KMS-11 (cell line): ENCODE data around the gene CDH4.
"Not testable (repeated sequence)": the region's sequence is repeated elsewhere in the genome, so short reads cannot be mapped to it uniquely, and the experiment has no call there.

Experiments
- H2AFZ ChIP-seq: fragments of 200-600 bp; sonication (generic); 2 replicates; pipeline ENCODE4 v1.6.1; 2016; ENCODE audit warnings: antibody characterized with exemption, mixed run types, low read depth
- H3K27ac ChIP-seq: fragments of 200-600 bp; sonication (generic); 2 replicates; pipeline ENCODE4 v1.6.1; 2016; ENCODE audit warnings: mild to moderate bottlenecking, mixed run types
- H3K27me3 ChIP-seq: fragments of 200-600 bp; sonication (generic); 2 replicates; pipeline ENCODE4 v1.6.1; 2017; ENCODE audit warnings: mild to moderate bottlenecking, low read depth, mixed run types, moderate library complexity; ENCODE audit not compliant: insufficient read depth
- H3K36me3 ChIP-seq: fragments of 200-600 bp; sonication (generic); 2 replicates; pipeline ENCODE4 v1.6.1; 2017; ENCODE audit warnings: mild to moderate bottlenecking, mixed run types; ENCODE audit not compliant: insufficient read depth
- H3K4me1 ChIP-seq: fragments of 200-600 bp; sonication (generic); 2 replicates; pipeline ENCODE4 v1.6.1; 2016; ENCODE audit warnings: mild to moderate bottlenecking, low read depth, mixed run types; ENCODE audit not compliant: poor library complexity, severe bottlenecking
- H3K4me2 ChIP-seq: fragments of 200-600 bp; sonication (generic); 2 replicates; pipeline ENCODE4 v1.7.0; 2016; ENCODE audit warnings: mild to moderate bottlenecking, mixed run types
- H3K4me3 ChIP-seq: fragments of 200-600 bp; sonication (generic); IDR thresholded peaks from 2 replicates; pipeline ENCODE4 v1.6.1; 2017; ENCODE audit warnings: low read depth, low read length, mixed read lengths; ENCODE audit not compliant: insufficient read depth
- H3K79me2 ChIP-seq: fragments of 200-600 bp; sonication (generic); 2 replicates; pipeline ENCODE4 v1.6.1; 2016; ENCODE audit warnings: low read depth, mixed run types; ENCODE audit not compliant: insufficient read depth
- H3K9ac ChIP-seq: fragments of 200-600 bp; sonication (generic); 2 replicates; pipeline ENCODE4 v1.6.1; 2016; ENCODE audit warnings: mild to moderate bottlenecking, mixed run types
- H4K20me1 ChIP-seq: fragments of 200-600 bp; sonication (generic); 2 replicates; pipeline ENCODE4 v1.6.1; 2016; ENCODE audit warnings: mild to moderate bottlenecking, mixed run types; ENCODE audit not compliant: insufficient read depth
- CTCF ChIP-seq: fragments of 200-600 bp; sonication (generic); conservative IDR thresholded peaks from 2 replicates; pipeline ENCODE4 v1.6.1; 2017; ENCODE audit warnings: low read depth, mild to moderate bottlenecking, antibody characterized with exemption, low read length, moderate library complexity, mixed read lengths

The CDH4 gene

GRCh38 chr20:61942526-61942925 lies 690.5 kb downstream of the CDH4 start:
- H2AFZ ChIP-seq: no peak overlapping the region

GRCh38 chr20:61944967-61945366 lies 692.9 kb downstream of the CDH4 start:
- H3K27ac ChIP-seq, H3K4me1 ChIP-seq, H3K36me3 ChIP-seq, H2AFZ ChIP-seq, H3K9ac ChIP-seq, H3K4me2 ChIP-seq, H3K4me3 ChIP-seq, H3K79me2 ChIP-seq, H4K20me1 ChIP-seq: not testable (repeated sequence)
- peaks cover 13% of the 10 kb centered on the region for H3K27me3 ChIP-seq

More at GRCh38 chr20:61942526-61942925, 690.5 kb downstream of the CDH4 start:
- Histone ChIP-seq H3K79me2 (no peaks in the 10 kb centered on the region), H3K4me2 (no peak overlapping the region), H4K20me1 (no peaks in the 10 kb centered on the region), H3K36me3 (no peaks in the 10 kb centered on the region), H3K9ac (no peak overlapping the region), H3K4me3 (no peak overlapping the region), H3K27me3 (peaks cover 33% of the 10 kb centered on the region), H3K4me1 (no peaks in the 10 kb centered on the region), H3K27ac (no peak overlapping the region)
- no peak for TF ChIP-seq CTCF

- not testable (repeated sequence) for H4K20me1 ChIP-seq, H3K36me3 ChIP-seq, H3K79me2 ChIP-seq, H3K27ac ChIP-seq, H3K4me2 ChIP-seq, H3K27me3 ChIP-seq, H3K4me1 ChIP-seq, H2AFZ ChIP-seq, H3K9ac ChIP-seq, H3K4me3 ChIP-seq
Measured at GRCh38 chr20:61945495-61945894, 693.4 kb downstream of the CDH4 start.

GRCh38 chr20:61948056-61948455 lies 696.0 kb downstream of the CDH4 start:
- H3K79me2 ChIP-seq, H3K4me1 ChIP-seq, H3K36me3 ChIP-seq, H3K4me2 ChIP-seq, H4K20me1 ChIP-seq, H3K9ac ChIP-seq, H3K4me3 ChIP-seq, H3K27me3 ChIP-seq, H2AFZ ChIP-seq, H3K27ac ChIP-seq: not testable (repeated sequence)

GRCh38 chr20:61948586-61949362 lies 696.7 kb downstream of the CDH4 start:
- Histone ChIP-seq H3K27me3 (no peaks in the 10 kb centered on the region), H4K20me1 (no peaks in the 10 kb centered on the region), H3K9ac (no peak overlapping the region), H3K79me2 (no peaks in the 10 kb centered on the region), H3K27ac (no peak overlapping the region), H2AFZ (no peak overlapping the region), H3K36me3 (no peaks in the 10 kb centered on the region), H3K4me2 (no peak overlapping the region), H3K4me1 (no peaks in the 10 kb centered on the region), H3K4me3 (no peak overlapping the region)
- no peak for TF ChIP-seq CTCF

GRCh38 chr20:61949363-61949713 lies 697.3 kb downstream of the CDH4 start:
- Histone ChIP-seq H3K36me3 (no peaks in the 10 kb centered on the region), H2AFZ (no peak overlapping the region), H3K4me2 (no peak overlapping the region), H3K4me1 (no peaks in the 10 kb centered on the region), H4K20me1 (no peaks in the 10 kb centered on the region), H3K9ac (no peak overlapping the region), H3K27me3 (no peaks in the 10 kb centered on the region), H3K27ac (no peak overlapping the region), H3K4me3 (no peak overlapping the region), H3K79me2 (no peaks in the 10 kb centered on the region)
- TF ChIP-seq CTCF: no peak
